ENCODE results near the gene SPATA17.

SPATA17 gene

DNA sequence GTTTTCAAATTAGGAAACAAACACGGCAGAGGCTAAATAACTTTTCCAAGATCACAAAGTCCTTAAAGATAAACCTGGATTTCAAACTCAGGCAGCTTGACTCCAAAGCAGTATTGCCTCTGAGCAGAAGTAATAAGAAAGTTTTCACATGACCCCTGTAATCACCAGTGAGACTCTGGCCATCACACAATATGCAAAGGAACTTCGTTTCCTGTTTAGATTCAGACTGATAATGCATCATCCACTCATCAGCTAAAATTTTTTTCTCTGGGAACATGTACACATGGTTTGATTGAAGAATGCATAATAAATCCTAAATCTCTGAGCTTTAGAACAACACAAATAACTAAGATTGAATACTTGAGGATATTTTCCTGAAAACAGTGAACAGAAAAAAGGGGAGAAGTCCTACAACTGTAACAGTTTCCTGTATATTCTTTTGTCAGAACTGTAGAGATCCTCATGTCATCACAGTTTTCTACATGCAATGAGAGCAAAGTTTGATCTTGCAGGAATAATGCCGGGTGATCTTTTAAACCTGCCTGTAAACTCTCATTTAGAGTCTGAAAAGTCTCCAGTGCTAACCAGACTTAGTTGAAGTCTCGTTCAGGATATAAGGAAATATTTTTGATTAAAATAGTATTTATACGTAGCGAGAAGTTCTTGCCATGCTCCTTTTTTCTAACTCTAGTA is 225.3 kb downstream of the SPATA17 start:
- DNase-seq: no peak

DNA sequence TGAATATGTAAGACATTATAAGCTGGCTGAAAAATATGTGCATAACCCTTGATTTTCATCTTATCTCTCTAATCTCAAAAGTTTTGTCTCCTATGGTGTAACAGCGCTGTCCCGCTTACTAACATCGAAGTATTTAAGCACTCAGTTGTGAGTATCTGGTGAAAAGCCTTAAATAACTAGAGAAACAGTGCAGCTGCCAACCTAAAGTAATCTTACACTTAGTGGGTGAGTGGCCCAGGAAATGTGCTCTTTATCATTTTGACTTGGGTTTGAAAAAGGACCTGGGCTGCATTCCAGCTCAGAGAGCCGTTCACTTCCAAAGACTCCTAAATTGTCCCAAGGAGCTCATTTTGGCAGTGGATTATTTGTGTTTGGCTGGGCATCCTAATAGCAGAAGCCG is 225.9 kb downstream of the SPATA17 start:
- no peak for DNase-seq

- DNase-seq: no peak
These were observed 230.5 kb downstream of the SPATA17 start for GRCh38 chr1:217861658-217862057.

DNA sequence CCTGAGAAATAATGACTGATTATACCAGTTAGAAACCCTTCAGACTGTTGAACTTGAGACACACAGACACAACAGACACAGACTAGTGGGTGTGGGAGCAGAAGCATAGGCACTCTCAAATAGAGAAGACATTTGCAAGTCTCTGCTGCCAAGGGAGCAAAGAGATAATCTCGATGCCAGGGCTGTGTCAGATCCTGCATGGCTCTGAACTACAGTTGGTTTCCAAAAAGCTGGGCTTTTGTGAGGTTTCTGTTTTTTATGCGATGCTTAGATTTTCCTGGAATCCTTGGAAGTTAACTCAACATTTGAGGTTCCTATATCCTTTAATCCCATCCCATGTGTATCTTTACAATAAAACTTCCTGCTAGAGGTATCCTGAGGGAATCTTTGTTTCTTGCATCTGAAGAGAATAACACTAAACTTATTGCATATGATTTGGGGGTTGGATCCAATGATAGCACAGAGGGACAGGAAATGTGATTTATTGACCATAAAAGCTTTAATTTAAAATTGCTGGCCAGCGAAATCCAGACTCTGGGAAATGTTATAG is 236.4 kb downstream of the SPATA17 start:
- no peak for DNase-seq

DNA sequence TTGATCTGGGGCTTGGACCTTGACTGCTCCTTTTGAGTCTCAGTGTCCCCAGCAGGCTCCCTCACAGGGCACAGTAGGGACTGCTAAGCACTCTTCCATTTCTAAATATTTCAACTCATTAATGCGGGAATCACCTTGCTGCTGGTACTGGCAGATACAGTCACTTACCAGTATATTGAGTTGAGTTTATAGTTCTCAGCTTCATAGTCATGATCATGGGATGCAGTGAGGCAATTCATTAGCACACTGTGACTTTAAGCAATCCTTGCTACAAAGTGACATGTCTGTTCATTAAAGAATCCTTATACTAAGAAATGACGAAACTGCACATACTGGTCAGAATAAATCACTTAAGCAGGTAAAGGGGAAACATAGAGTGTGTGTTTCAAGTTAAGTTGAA is 240.8 kb downstream of the SPATA17 start:
- DNase-seq: no peak

GRCh38 chr1:217875229-217875628 is 244.1 kb downstream of the SPATA17 start:
- no peak for DNase-seq

- no peak for DNase-seq
These were observed 245.3 kb downstream of the SPATA17 start for GRCh38 chr1:217876401-217876800.

DNA sequence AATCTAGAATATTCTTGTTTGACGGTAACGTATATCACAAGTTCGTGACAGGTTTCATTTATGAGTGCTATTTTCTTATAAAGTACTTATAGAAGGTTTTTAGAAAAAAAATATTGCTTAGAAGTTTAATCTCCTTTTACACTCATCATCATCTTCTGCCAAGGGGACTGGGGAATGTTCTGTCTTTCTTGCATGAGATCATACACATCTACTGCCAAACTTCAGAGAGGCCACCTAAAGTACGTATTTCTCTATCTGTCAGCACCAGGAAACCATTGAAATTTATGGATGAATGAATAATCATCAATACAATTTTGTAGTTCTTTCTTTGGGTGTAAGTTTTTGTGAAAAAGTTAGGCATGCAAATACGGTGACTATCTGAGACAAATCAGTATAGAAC is 245.8 kb downstream of the SPATA17 start:
- no peak for DNase-seq

- no peak for DNase-seq
These were observed 250.0 kb downstream of the SPATA17 start for GRCh38 chr1:217881131-217881543.

- DNase-seq: no peak
These were observed 250.6 kb downstream of the SPATA17 start for GRCh38 chr1:217881607-217882332.

DNA sequence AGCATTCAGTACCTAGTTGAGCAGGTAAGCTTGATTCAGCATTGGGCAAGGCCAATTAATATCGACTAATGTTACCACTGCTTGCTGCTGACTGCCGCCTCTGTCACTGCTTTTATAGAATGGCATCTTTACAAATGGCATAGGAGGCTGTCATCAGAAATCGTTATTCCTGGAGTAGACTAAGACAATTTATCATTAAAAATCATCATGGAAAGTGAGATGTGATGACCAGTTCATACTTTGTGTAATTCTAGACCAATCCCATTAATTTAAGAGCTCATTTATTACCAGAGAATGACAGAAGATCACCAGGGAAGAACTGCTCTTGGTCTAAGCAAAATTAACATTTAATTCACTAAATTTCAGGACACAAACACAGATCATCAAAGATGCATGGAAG is 254.0 kb downstream of the SPATA17 start:
- no peak for DNase-seq

- no peak for DNase-seq
These were observed 257.2 kb downstream of the SPATA17 start for GRCh38 chr1:217888328-217888727.

GRCh38 chr1:217889401-217889800 is 258.3 kb downstream of the SPATA17 start:
- no peak for DNase-seq

DNA sequence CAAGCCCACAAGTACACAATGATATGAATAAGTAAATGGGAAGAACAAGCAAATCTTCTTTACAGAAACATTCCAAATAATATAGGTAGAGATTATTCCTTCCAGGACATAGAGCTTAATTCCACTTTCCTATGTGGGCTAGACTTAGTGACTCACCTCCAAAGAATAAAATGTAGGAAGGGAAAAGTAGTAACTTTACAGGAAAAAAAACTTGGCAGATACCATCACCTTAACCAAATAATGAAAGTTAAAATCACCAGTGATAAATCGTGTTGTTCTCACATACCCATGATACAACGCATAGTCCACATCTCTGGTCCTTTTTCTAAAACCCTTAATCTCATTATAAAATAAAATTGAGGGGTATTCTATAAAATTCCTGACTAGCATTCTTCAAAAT is 260.8 kb downstream of the SPATA17 start:
- DNase-seq: no peak

GRCh38 chr1:217892750-217893149 is 261.6 kb downstream of the SPATA17 start:
- no peak for DNase-seq

GRCh38 chr1:217895841-217896240 is 264.7 kb downstream of the SPATA17 start:
- DNase-seq: no peak

- no peak for DNase-seq
These were observed 265.3 kb downstream of the SPATA17 start for GRCh38 chr1:217896490-217896889.

- DNase-seq: no peak
These were observed 266.0 kb downstream of the SPATA17 start for GRCh38 chr1:217897100-217897499.

DNA sequence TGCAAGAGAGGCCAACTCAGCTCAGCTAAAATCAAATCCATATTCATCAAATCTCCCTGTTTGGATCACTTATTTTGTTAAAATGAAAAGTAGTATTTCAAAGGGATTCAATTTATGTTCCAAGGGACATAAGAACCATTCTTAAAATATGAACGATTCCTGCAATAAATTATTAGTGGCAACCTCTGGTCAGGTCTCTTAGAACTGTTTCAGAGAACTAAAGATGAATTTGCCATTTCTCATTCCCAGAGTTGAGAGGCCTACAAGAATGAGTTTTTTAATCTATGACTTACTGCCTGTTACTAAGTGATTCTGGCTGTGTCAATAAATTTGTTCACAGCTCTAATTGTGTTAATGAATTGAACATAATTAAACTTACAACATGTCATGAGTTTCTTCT is 268.5 kb downstream of the SPATA17 start:
- DNase-seq: no peak

DNA sequence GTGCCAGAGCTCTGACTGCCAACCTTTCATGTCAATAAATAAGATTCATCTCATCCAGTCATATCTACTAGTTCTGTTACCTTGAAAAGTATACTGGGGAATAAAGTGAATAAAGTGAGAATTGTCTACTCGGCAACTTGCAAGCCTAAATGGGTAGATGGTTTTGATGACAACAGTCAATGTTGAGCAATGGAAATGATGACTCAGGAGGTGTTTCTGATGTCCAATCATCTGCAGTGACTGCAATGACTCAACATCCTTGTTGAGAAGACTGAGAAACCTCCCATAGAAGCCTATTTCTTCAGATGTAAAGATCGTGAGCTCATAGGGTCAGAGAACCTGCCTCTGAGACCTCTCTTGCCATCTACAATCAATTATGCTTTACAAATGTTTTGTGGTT is 276.4 kb downstream of the SPATA17 start:
- no peak for DNase-seq

- no peak for DNase-seq
These were observed 279.1 kb downstream of the SPATA17 start for GRCh38 chr1:217910203-217910602.

DNA sequence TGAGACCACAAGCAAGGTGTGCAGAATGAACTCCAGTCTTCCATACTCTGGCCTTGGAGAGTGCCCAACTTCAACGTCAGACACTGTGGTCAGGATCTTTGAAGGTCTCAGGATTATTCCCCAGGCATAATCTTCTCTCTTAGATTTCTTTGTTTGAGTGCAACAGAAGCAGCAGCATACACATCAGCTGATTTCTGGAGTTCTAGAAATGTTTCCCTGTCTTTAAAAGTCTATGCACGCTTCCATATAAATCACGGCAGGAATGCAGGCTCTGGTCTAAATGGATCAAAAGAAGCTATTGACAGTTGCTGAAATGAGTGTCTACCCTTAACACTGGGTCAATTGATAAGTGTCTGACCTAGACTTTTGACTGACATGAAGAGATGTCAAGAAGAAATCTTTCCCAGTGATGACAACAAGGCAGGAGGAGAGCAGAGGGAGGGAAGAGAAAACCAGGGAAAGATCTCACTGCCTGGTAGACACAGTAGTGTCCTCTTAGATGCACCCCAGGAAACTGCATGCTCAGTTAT is 279.7 kb downstream of the SPATA17 start:
- no peak for DNase-seq

GRCh38 chr1:217911908-217912307 is 280.8 kb downstream of the SPATA17 start:
- DNase-seq: no peak

Measured in right kidney (tissue), 1 donor.